Skeletal muscle satellite cell (primary cell): ENCODE results near the gene YAF2.

Source experiments
- H3K27me3 ChIP-seq: 2 replicates; pipeline ENCODE4 v1.7.0; 2013; ENCODE audit warnings: low read length; ENCODE audit not compliant: control insufficient read depth, insufficient read depth
- H3K36me3 ChIP-seq: 2 replicates; pipeline ENCODE4 v1.7.0; 2013; ENCODE audit warnings: mild to moderate bottlenecking, control low read depth, low read length; ENCODE audit not compliant: insufficient read depth
- H3K4me1 ChIP-seq: 2 replicates; pipeline ENCODE4 v1.7.0; 2013; ENCODE audit warnings: low read length; ENCODE audit not compliant: control insufficient read depth, insufficient read depth
- H3K4me2 ChIP-seq: 2 replicates; pipeline ENCODE4 v1.7.0; 2013; ENCODE audit warnings: mild to moderate bottlenecking, low read length
- H3K4me3 ChIP-seq: 2 replicates; pipeline ENCODE4 v1.7.0; 2013; ENCODE audit warnings: low read length
- H3K9ac ChIP-seq: 2 replicates; pipeline ENCODE4 v1.7.0; 2013; ENCODE audit warnings: mild to moderate bottlenecking, low read depth, low read length, moderate library complexity
- H3K9me3 ChIP-seq: replicated peaks from 2 replicates; pipeline ENCODE4 v1.7.0; 2013; ENCODE audit warnings: mild to moderate bottlenecking, control low read depth, low read length

Gene YAF2

DNA sequence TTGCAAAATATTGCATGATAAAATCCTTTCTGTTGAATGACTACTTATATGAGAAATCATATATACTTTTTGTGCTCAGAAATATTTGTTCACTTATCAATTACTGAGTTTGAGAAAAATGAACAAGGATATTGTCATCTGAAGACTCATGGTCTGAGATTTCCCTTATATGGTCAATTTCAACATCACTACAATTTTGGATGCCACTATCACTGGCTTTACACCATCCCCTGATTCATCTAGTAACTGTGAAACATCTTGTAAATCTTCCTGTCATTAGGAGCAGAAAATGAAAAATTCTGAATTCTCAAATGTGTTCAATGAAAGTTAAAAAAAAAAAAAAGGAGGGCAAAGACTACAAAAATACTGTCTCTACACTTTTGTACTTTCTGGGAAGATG is 71.5 kb downstream of the YAF2 start:
- Histone ChIP-seq H3K4me1 (peaks cover 6% of the 10 kb centered on the region), H3K4me3 (no peak overlapping the region)

DNA sequence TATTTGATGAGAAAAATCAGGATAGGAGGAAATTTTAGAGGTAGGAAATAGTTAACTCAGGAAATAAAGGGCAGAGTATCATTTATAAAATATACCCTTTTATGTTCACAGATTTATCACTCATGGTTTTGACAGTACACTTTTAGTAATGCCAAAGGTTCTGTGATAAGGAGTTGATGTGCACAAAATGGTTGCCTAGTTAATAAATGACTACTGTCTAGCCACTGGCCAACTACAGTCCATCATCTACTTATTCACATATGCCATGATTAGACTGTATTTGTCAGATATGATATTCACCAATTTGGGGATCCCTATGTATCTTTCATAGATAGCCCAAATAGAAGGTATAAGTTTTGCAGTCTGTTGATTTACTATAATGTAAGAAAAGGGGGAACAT is 74.1 kb downstream of the YAF2 start:
- no peaks in the 10 kb centered on the region for H3K27me3 ChIP-seq
- no peak overlapping the region for H3K9ac ChIP-seq
- no peak overlapping the region for H3K4me2 ChIP-seq
- H3K9me3 ChIP-seq, result no peaks in the 10 kb centered on the region
- H3K4me3 ChIP-seq, result no peak overlapping the region
- H3K4me1 ChIP-seq, result peaks cover 6% of the 10 kb centered on the region
- peaks cover 14% of the 10 kb centered on the region for H3K36me3 ChIP-seq

More for the DNA sequence above, 71.5 kb downstream of the YAF2 start:
- Histone ChIP-seq H3K9me3 (no peaks in the 10 kb centered on the region), H3K27me3 (no peaks in the 10 kb centered on the region), H3K36me3 (no peaks in the 10 kb centered on the region), H3K9ac (no peak overlapping the region), H3K4me2 (no peak overlapping the region)

DNA sequence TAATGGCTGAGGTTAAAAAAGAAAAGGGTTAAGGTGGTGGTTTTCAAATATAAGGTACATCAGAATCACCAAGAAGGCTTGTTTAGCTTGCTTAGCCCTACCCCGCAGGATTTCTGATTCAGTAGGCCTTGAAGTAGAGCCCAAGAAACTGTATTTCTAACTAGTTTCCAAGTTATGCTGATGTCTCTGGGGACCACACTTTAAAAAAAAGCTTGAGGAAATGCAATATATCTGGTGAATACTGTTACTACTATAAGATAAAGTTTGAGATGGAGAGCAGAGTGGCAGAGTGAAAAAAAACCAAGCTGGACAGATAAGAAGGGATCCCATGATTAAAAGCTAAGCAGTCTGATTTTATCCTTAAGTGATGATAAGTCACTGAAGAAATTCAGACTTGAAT is 75.1 kb downstream of the YAF2 start:
- Histone ChIP-seq H3K4me2 (no peak overlapping the region), H3K9me3 (no peaks in the 10 kb centered on the region), H3K27me3 (no peaks in the 10 kb centered on the region), H3K9ac (no peak overlapping the region), H3K4me3 (no peak overlapping the region), H3K36me3 (peaks cover 14% of the 10 kb centered on the region), H3K4me1 (peaks cover 6% of the 10 kb centered on the region)

DNA sequence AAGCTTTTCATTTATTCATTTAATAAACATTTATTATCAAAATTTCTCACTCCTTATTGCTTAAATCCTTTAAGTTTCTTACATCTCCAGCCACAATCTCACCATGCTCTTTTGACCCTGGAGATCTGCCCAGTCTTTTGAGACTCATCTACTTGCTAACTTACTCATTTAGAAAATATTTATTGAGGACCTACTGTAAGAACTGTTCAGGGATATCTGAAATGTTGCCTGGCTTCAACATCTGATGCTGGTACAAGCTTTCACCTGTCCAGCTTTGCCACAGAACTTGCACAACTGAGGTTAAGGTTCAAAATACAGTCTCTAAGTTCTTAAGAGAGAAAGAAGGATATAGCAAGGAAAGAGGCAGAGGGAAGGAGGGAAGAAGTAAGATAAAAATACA is 75.9 kb downstream of the YAF2 start:
- Histone ChIP-seq H3K4me2 (no peak overlapping the region), H3K4me1 (peaks cover 6% of the 10 kb centered on the region), H3K9me3 (no peaks in the 10 kb centered on the region), H3K36me3 (peaks cover 14% of the 10 kb centered on the region), H3K9ac (no peak overlapping the region), H3K4me3 (no peak overlapping the region), H3K27me3 (no peaks in the 10 kb centered on the region)

DNA sequence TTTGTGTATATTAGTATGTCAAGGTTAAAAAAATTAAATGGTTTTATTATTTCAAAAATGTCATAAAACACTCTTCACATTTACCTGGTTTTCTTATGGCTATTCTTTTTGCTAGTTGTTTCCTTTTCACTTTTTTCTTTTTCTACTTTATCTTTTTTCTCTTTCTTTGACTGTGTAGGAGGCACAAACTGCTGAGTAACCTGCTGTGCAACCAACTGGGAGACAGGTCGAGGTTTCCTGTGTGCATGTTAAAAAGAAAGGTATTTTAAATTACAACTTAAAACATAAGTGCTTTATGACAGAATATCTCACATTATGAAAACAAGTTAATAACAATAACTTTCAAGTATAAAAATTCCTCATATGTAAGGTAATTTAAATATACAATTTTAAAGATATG is 76.5 kb downstream of the YAF2 start:
- Histone ChIP-seq H3K4me2 (no peak overlapping the region), H3K9ac (no peak overlapping the region), H3K36me3 (peaks cover 17% of the 10 kb centered on the region), H3K4me3 (no peak overlapping the region), H3K27me3 (no peaks in the 10 kb centered on the region), H3K9me3 (no peaks in the 10 kb centered on the region), H3K4me1 (peaks cover 6% of the 10 kb centered on the region)

DNA sequence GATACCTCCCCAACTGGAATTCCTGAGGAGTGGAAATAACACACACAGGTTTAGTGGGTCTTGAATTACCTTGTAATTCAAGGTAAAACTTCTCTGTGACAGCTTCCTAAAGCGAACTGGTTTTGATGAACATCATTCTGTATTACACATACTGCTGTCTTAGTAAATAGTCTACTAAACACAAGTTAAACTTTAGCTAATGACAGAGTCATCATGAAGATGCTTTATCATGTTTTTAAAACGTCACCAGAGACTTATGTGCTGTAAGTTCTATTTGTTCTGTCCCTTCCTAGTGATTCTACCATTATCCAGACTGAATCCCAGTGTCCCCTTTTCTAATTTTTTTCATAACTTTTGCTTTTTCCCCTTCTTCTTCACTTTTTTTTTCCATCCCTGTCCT is 81.8 kb downstream of the YAF2 start:
- H3K36me3 ChIP-seq, result peaks cover 17% of the 10 kb centered on the region
- H3K9me3 ChIP-seq, result no peaks in the 10 kb centered on the region

DNA sequence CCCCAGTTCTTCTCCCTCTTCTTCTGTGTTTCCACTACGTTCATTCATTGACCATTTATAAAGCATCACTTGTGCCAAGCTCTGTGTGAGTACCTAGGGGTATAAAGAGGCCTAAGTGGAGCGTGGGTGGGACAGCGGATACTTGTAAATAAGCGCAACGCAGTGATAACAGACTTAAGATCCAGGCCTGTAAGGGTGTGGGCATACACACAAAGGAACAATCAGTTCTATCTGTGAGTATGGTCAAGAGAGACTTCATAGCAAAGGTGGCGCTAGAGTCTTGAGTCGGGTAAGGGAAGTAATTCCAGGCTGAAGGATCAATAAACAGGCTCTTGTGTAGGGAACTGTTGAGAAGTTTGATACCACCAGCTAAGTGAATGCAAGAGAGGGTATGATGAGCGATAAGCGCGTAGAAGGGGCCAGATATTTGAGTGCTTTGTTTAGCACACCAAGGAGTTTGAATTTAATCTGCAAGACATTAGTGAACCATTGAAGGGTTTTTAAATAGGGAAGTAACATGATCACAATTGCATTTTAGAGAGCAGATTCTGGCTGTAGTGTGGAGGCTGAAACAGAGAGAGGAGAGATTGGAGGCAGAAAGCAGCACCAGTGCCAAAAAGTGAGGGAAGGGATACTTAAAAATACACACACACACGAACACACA is 92.4 kb downstream of the YAF2 start:
- no peaks in the 10 kb centered on the region for H3K36me3 ChIP-seq
- H3K9me3 ChIP-seq, result no peaks in the 10 kb centered on the region
- peak overlapping the region; percentile 95 for H3K4me2 ChIP-seq
- H3K4me1 ChIP-seq, result peaks cover 16% of the 10 kb centered on the region
- peak overlapping the region; percentile 88 for H3K4me3 ChIP-seq
- H3K27me3 ChIP-seq, result no peaks in the 10 kb centered on the region
- no peak overlapping the region for H3K9ac ChIP-seq

More for the DNA sequence above, 81.8 kb downstream of the YAF2 start:
- H3K4me1 ChIP-seq, result no peaks in the 10 kb centered on the region
- no peaks in the 10 kb centered on the region for H3K27me3 ChIP-seq
- H3K4me2 ChIP-seq, result no peak overlapping the region
- no peak overlapping the region for H3K4me3 ChIP-seq
- no peak overlapping the region for H3K9ac ChIP-seq

DNA sequence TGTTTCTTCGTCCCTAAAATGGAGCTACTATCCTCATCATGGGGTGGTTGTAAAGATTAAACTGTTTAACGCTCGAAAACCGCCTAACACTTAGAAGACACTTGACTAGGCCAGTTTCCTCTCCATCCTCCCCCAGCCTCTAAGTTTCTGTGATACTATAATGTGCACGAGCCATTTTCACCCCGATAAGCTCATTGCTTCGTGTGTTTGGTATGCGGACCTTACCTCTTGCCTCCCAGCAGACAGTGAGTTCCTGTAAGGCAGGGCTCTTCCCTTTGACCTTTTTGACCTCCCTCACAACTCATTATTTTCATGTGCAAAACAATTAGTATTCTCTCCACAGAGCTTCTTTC is 92.9 kb downstream of the YAF2 start:
- H3K9me3 ChIP-seq, result no peaks in the 10 kb centered on the region
- H3K4me3 ChIP-seq, result peak overlapping the region; percentile 88
- peaks cover 17% of the 10 kb centered on the region for H3K4me1 ChIP-seq
- no peaks in the 10 kb centered on the region for H3K36me3 ChIP-seq
- no peaks in the 10 kb centered on the region for H3K27me3 ChIP-seq
- peak overlapping the region; percentile 95 for H3K4me2 ChIP-seq
- peak overlapping the region; percentile 86 for H3K9ac ChIP-seq

DNA sequence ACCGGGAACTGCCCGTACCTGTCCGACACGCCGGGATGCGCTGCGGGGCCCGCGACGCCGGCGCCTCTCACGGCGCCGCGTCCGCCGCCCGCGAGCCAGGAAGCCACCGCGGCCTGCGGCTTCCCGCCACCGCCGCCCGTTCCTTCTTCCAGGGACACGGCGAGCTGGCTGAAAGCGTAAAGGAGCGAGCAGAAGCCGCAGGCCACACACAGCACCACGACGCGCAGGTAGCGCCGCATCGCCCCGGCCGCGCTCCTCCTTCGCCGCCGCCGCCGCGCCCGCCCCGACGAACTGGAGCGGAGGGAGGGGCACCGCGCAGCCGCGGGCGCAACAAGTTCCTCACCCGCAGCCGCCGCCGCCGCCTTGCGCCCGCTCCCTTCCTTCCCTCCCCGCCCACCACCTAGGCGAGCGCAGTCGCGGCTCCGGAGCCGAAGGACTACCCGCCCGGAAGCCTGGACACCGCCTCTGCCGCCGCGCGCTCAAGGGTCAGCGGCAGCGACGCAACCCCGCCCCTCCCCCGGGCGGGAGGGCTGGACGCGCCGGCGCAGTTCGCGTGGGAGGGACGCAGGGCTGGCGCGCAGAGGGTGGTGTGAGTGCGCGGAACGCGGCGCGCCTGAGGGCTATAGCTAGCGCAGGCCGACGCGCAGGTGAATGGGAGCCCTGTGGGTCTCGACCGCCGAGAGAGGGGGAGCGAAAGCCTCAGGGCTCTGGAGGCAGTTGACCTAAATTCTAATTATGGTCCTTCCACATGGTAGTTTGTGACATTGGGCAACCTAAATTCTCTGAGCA is 93.4 kb downstream of the YAF2 start, which contains the start of gene GXYLT1:
Gene GXYLT1 (minus strand): TSS at position 467 of the 789 bp plus-strand sequence. CDS start 228 bp downstream, at position 239.
- Histone ChIP-seq H3K9me3 (no peaks in the 10 kb centered on the region), H3K4me3 (peak within 1 kb of the TSS; percentile 88), H3K27me3 (no peaks in the 10 kb centered on the region), H3K9ac (peak within 1 kb of the TSS; percentile 86), H3K36me3 (no peaks in the 10 kb centered on the region), H3K4me2 (peak within 1 kb of the TSS; percentile 95), H3K4me1 (peaks cover 17% of the 10 kb centered on the region)

DNA sequence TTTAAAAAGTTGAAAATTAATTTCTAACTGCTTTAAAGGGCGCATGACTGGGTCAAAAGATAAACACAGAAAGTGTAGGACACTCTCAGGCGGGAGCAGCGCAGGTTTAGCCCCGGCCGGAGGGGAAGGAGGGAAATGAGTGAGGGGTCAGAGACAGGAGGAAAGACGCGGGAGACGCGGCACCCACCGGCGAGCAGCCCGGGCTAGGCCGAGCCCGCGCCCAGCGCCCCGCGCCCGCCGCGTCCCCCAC is 94.0 kb downstream of the YAF2 start:
- Histone ChIP-seq H3K4me3 (peak overlapping the region; percentile 88), H3K27me3 (no peaks in the 10 kb centered on the region), H3K4me1 (peaks cover 17% of the 10 kb centered on the region), H3K4me2 (peak overlapping the region; percentile 95), H3K36me3 (no peaks in the 10 kb centered on the region), H3K9me3 (no peaks in the 10 kb centered on the region), H3K9ac (peak overlapping the region; percentile 86)

DNA sequence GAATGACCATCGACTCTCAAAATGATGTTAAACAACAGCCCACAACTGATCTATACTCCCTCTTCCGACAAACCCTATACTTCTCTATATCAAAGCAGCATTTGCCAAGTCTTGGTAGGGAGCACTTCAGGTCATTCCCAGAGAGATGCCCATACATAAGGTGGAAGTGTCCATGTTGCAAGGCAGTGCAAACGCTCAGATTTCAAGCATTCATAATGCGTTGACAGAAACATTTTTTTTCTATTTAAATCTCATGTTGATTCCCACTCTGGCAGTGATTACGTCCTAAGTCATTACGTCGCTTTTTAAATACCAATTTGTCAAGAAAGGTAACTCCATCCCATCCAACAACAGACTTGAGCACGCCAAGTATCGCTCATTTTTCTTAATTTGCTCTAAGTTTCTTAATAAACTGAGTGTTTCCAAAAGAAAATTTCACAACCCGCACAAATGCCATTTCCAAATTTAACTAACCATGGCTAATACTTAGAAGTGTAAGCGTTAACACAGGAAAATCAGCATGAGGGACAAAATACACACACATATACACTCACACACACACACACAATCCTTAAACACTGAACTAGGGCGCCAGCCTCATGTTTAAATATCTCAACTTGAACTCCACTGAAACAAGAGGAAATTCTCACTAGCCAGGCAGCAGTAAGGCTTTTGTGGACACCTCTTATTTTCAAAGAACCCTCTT is 94.4 kb downstream of the YAF2 start:
- Histone ChIP-seq H3K9ac (peak overlapping the region; percentile 86), H3K9me3 (no peaks in the 10 kb centered on the region), H3K27me3 (no peaks in the 10 kb centered on the region), H3K36me3 (no peaks in the 10 kb centered on the region), H3K4me3 (peak overlapping the region; percentile 88), H3K4me2 (peak overlapping the region; percentile 95), H3K4me1 (peaks cover 17% of the 10 kb centered on the region)
